Naive thymus-derived CD8-positive, alpha-beta T cell (primary cell): Measurements from ENCODE around the gene SARS2. TPM values are rescaled to one million over a fixed set of nuclear protein-coding genes. Genes with fewer than 3 reads are reported as not detected.
"Not testable (repeated sequence)": the region's sequence is repeated elsewhere in the genome, so short reads cannot be mapped to it uniquely, and the experiment has no call there.

Experiments used
- ATAC-seq, 2 donors: fragments of 150-1000 bp; cut with Tn5 transposase in 1 of 2; sonication (Bioruptor Pico), chemical (Tn5 transposase) in 1 of 2; 1 replicate in 1 of 2; 2 replicates in 1 of 2; pipeline ENCODE4 v1.10.0; 2021; ENCODE audit warnings: mild to moderate bottlenecking in 2 of 2, moderate library complexity in 2 of 2
- POLR2A ChIA-PET: fragments of 350-600 bp; sonication (Branson Sonifier 250); formaldehyde crosslinking; loops from one replicate; lab custom pipeline; 2021; ENCODE audit warnings: antibody characterized with exemption; lab: Charles Lee
- DNase-seq, 10 donors: peaks; one replicate each; pipeline versions ENCODE4 v3.0.0 to v3.0.0-alpha.2; 2020 to 2022
- H3K27ac Mint-ChIP-seq, 10 donors: one replicate each; pipeline ENCODE4 v1.8.0; 2020 to 2022; ENCODE audit warnings: mild to moderate bottlenecking in 10 of 10, mixed read lengths in 10 of 10, moderate library complexity in 4 of 10, inconsistent platforms in 1 of 10
- H3K27me3 Mint-ChIP-seq, 5 donors: one replicate each; pipeline ENCODE4 v1.8.0; 2021 to 2022; ENCODE audit warnings: mixed read lengths in 5 of 5
- H3K36me3 Mint-ChIP-seq, 3 donors: one replicate each; pipeline ENCODE4 v1.8.0; 2020 to 2022; ENCODE audit warnings: mixed read lengths in 3 of 3, mild to moderate bottlenecking in 2 of 3, inconsistent platforms in 1 of 3
- H3K4me1 Mint-ChIP-seq, 4 donors: one replicate each; pipeline ENCODE4 v1.8.0; 2021 to 2022; ENCODE audit warnings: mixed read lengths in 4 of 4
- H3K4me3 Mint-ChIP-seq, 10 donors: one replicate each; pipeline ENCODE4 v1.8.0; 2020 to 2022; ENCODE audit warnings: mild to moderate bottlenecking in 10 of 10, mixed read lengths in 10 of 10, moderate library complexity in 6 of 10, inconsistent platforms in 1 of 10
- H3K9me3 Mint-ChIP-seq, 9 donors: one replicate each; pipeline ENCODE4 v1.8.0; 2020 to 2022; ENCODE audit warnings: mixed read lengths in 9 of 9, mild to moderate bottlenecking in 3 of 9, inconsistent platforms in 1 of 9, moderate library complexity in 1 of 9
- polyA plus RNA-seq, 3 donors: library from polyadenylated mRNA; unstranded; fragments of 300-500 nt; fragmentation: Illumina TruSeq; gene quantifications; one replicate each; pipeline ENCODE4 v1.2.3, GENCODE V29; 2021
- total RNA-seq, 8 experiments: library from RNA in 2 of 8; stranded (reverse) in 2 of 8; gene quantifications; one replicate each; pipeline ENCODE4 v1.2.3 and lab custom pipeline; 2021 to 2026

Gene SARS2
- total RNA-seq (10 to 100 TPM; 31.5 to 31.8 TPM), polyA plus RNA-seq (10 to 100 TPM in 2 of 3 donors, 1 to 10 TPM in 1; 8.8 to 14.9 (median 14.3) TPM), total RNA-seq (lab: John Stamatoyannopoulos, UW) (2.5 to 8.4 (median 4.8) reads per million in 6 experiments)

GRCh38 chr19:38929929-38930775 is at the start of gene SARS2:
TSS of gene SARS2 (minus strand) at chr19:38930763. CDS start at chr19:38930736, 27 bp downstream.
- POLR2A ChIA-PET: interaction anchor here (0.7 to 2.3 kb wide), 14 partner anchors 11 to 527 kb away, joined by 3 to 23 read pairs (median 6); partner anchors contain the start of genes EIF3K, FAM98C, HNRNPL and MAP4K1
- Mint-ChIP-seq H3K9me3 (peaks cover 0 to 7% (median 0%) of the 10 kb centered on the region in 9 donors), H3K4me1 (peaks cover 14 to 48% (median 42%) of the 10 kb centered on the region in 4 donors), H3K36me3 (peaks cover 0 to 47% (median 20%) of the 10 kb centered on the region in 3 donors), H3K4me3 (peak within 1 kb of the TSS; percentile 96 to 99 (median 98)), H3K27me3 (no peaks in the 10 kb centered on the region), H3K27ac (peak within 1 kb of the TSS; percentile 95 to 100 (median 100))
- peak; percentile 62 to 64 for ATAC-seq
- DNase-seq: peak; percentile 88 to 100 (median 92)

- no peak for ATAC-seq
Observed at GRCh38 chr19:38979812-38980211, 49.2 kb upstream of the SARS2 start.

GRCh38 chr19:38978326-38978689 is 47.7 kb upstream of the SARS2 start:
- POLR2A ChIA-PET: no interaction called here
- H3K27me3 Mint-ChIP-seq: peaks cover 26 to 48% (median 34%) of the 10 kb centered on the region in 5 donors
- peaks cover 0 to 10% (median 0%) of the 10 kb centered on the region in 3 donors for H3K36me3 Mint-ChIP-seq
- no peak for DNase-seq
- no peak for ATAC-seq
- peaks cover 0 to 9% (median 4%) of the 10 kb centered on the region in 9 donors for H3K9me3 Mint-ChIP-seq
- H3K4me3 Mint-ChIP-seq: no peak overlapping the region
- peaks cover 7 to 18% (median 12%) of the 10 kb centered on the region in 4 donors for H3K4me1 Mint-ChIP-seq
- no peak overlapping the region for H3K27ac Mint-ChIP-seq

More at GRCh38 chr19:38979812-38980211, 49.2 kb upstream of the SARS2 start:
- no peak overlapping the region for H3K27ac Mint-ChIP-seq
- H3K4me3 Mint-ChIP-seq: no peak overlapping the region
- peaks cover 7 to 16% (median 11%) of the 10 kb centered on the region in 4 donors for H3K4me1 Mint-ChIP-seq
- peaks cover 21 to 43% (median 28%) of the 10 kb centered on the region in 5 donors for H3K27me3 Mint-ChIP-seq
- POLR2A ChIA-PET: no interaction called here
- H3K9me3 Mint-ChIP-seq: peaks cover 0 to 9% (median 4%) of the 10 kb centered on the region in 9 donors
- peaks cover 0 to 8% (median 0%) of the 10 kb centered on the region in 3 donors for H3K36me3 Mint-ChIP-seq
- DNase-seq: no peak

- peaks cover 0 to 9% (median 4%) of the 10 kb centered on the region in 9 donors for H3K9me3 Mint-ChIP-seq
- no peak for ATAC-seq
Observed at GRCh38 chr19:38977445-38978325, 47.1 kb upstream of the SARS2 start.

GRCh38 chr19:38975861-38976271 is 45.3 kb upstream of the SARS2 start:
- Mint-ChIP-seq H3K4me3 (peak overlapping the region in 8 of 10 donors; percentile 45 to 84 (median 70)), H3K9me3 (peaks cover 0 to 7% (median 4%) of the 10 kb centered on the region in 9 donors), H3K4me1 (peaks cover 7 to 18% (median 12%) of the 10 kb centered on the region in 4 donors), H3K27me3 (peaks cover 29 to 50% (median 34%) of the 10 kb centered on the region in 5 donors), H3K27ac (peak overlapping the region in 2 of 10 donors; percentile 32 to 83), H3K36me3 (peaks cover 0 to 10% (median 0%) of the 10 kb centered on the region in 3 donors)
- no peak for DNase-seq
- POLR2A ChIA-PET: no interaction called here
- ATAC-seq: no peak

More at GRCh38 chr19:38977445-38978325, 47.1 kb upstream of the SARS2 start:
- no peak for DNase-seq
- Mint-ChIP-seq H3K27ac (peak overlapping the region in 1 of 10 donors; percentile 9), H3K36me3 (peaks cover 0 to 10% (median 0%) of the 10 kb centered on the region in 3 donors), H3K27me3 (peaks cover 26 to 48% (median 35%) of the 10 kb centered on the region in 5 donors), H3K4me3 (no peak overlapping the region), H3K4me1 (peaks cover 7 to 18% (median 12%) of the 10 kb centered on the region in 4 donors)
- POLR2A ChIA-PET: no interaction called here

GRCh38 chr19:38975214-38975860 is 44.8 kb upstream of the SARS2 start, which contains the start of gene FBXO17:
TSS of gene FBXO17 (minus strand) at chr19:38975742. CDS start at chr19:38950319, 25,423 bp downstream.
- H3K27me3 Mint-ChIP-seq: peaks cover 25 to 48% (median 31%) of the 10 kb centered on the region in 5 donors
- peaks cover 0 to 2% (median 0%) of the 10 kb centered on the region in 9 donors for H3K9me3 Mint-ChIP-seq
- DNase-seq: peak in 1 of 10 donors; percentile 9
- peak within 1 kb of the TSS in 3 of 10 donors; percentile 32 to 83 (median 56) for H3K27ac Mint-ChIP-seq
- ATAC-seq: no peak
- peaks cover 0 to 5% (median 0%) of the 10 kb centered on the region in 3 donors for H3K36me3 Mint-ChIP-seq
- POLR2A ChIA-PET: no interaction called here
- H3K4me3 Mint-ChIP-seq: peak within 1 kb of the TSS in 9 of 10 donors; percentile 45 to 84 (median 66)
- H3K4me1 Mint-ChIP-seq: peaks cover 7 to 18% (median 12%) of the 10 kb centered on the region in 4 donors

- H3K4me1 Mint-ChIP-seq: peaks cover 7 to 18% (median 12%) of the 10 kb centered on the region in 4 donors
- no peak for ATAC-seq
- H3K36me3 Mint-ChIP-seq: peaks cover 0 to 5% (median 0%) of the 10 kb centered on the region in 3 donors
- H3K4me3 Mint-ChIP-seq: peak overlapping the region in 8 of 10 donors; percentile 28 to 71 (median 55)
- no peaks in the 10 kb centered on the region for H3K9me3 Mint-ChIP-seq
- POLR2A ChIA-PET: no interaction called here
- H3K27me3 Mint-ChIP-seq: peaks cover 24 to 45% (median 31%) of the 10 kb centered on the region in 5 donors
- peak overlapping the region in 1 of 10 donors; percentile 56 for H3K27ac Mint-ChIP-seq
- DNase-seq: no peak
Observed at GRCh38 chr19:38974624-38975213, 44.2 kb upstream of the SARS2 start.

GRCh38 chr19:38971672-38972071 is 41.1 kb upstream of the SARS2 start:
- H3K4me1 Mint-ChIP-seq: peaks cover 7 to 17% (median 12%) of the 10 kb centered on the region in 4 donors
- H3K9me3 Mint-ChIP-seq: no peaks in the 10 kb centered on the region
- ATAC-seq (no peak), DNase-seq (no peak)
- peaks cover 19 to 27% (median 21%) of the 10 kb centered on the region in 5 donors for H3K27me3 Mint-ChIP-seq
- peaks cover 0 to 5% (median 0%) of the 10 kb centered on the region in 3 donors for H3K36me3 Mint-ChIP-seq
- no peak overlapping the region for H3K4me3 Mint-ChIP-seq
- POLR2A ChIA-PET: no interaction called here
- H3K27ac Mint-ChIP-seq: peak overlapping the region in 1 of 10 donors; percentile 29

GRCh38 chr19:38970664-38971532 is 40.3 kb upstream of the SARS2 start:
- Mint-ChIP-seq H3K27me3 (peaks cover 11 to 19% (median 15%) of the 10 kb centered on the region in 5 donors), H3K4me1 (peaks cover 3 to 9% (median 5%) of the 10 kb centered on the region in 4 donors), H3K4me3 (no peak overlapping the region), H3K9me3 (no peaks in the 10 kb centered on the region), H3K27ac (no peak overlapping the region), H3K36me3 (peaks cover 0 to 5% (median 0%) of the 10 kb centered on the region in 3 donors)
- POLR2A ChIA-PET: interaction anchor here (0.7 kb wide), 1 partner anchor 15 kb away, joined by 3 read pairs; no protein-coding TSS in a partner anchor
- ATAC-seq (no peak), DNase-seq (no peak)

- POLR2A ChIA-PET, DNase-seq, H3K27ac Mint-ChIP-seq, H3K4me1 Mint-ChIP-seq, H3K4me3 Mint-ChIP-seq, H3K9me3 Mint-ChIP-seq, H3K36me3 Mint-ChIP-seq, ATAC-seq: not testable (repeated sequence)
- peaks cover 0 to 14% (median 8%) of the 10 kb centered on the region in 5 donors for H3K27me3 Mint-ChIP-seq
Observed at GRCh38 chr19:38966149-38966548, 35.6 kb upstream of the SARS2 start.
